CD4-positive, alpha-beta T cell treated with Interleukin-15 for 1 hour (primary cell): ENCODE data around the gene SERINC4.
"Not testable (repeated sequence)": the region's sequence is repeated elsewhere in the genome, so short reads cannot be mapped to it uniquely, and the experiment has no call there.

ENCODE experiments used
- DNase-seq: peaks from one replicate; pipeline ENCODE4 v3.0.0-alpha.2; 2020

Gene SERINC4

DNA sequence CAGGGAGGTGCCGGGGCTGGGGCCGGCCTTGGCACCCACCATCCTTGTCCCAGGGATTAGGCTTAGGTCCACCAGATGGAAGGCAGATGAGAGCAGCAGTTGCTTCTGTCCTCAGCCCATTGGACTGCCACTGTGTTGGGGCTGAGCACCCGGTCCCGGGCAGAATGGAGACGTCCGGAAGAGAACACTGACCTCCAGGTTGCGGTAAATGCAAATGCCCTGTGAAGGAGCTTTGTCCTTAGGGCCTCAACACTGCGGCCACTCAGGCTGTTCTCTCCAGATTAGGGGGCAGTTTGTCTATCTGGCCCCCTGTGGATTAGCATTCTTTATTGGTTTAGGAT lies at the start of gene SERINC4:
TSS of gene SERINC4 (minus strand) at position 276 of the 341 bp plus-strand sequence. CDS start at position 42, 234 bp downstream.
- no peak for DNase-seq

- DNase-seq = no peak
These were observed 45.4 kb upstream of the SERINC4 start for GRCh38 chr15:43845421-43845820.

- not testable (repeated sequence) for DNase-seq
These were observed 32.5 kb upstream of the SERINC4 start for GRCh38 chr15:43832485-43832884.

GRCh38 chr15:43831519-43832052 lies 31.6 kb upstream of the SERINC4 start:
- DNase-seq = not testable (repeated sequence)

DNA sequence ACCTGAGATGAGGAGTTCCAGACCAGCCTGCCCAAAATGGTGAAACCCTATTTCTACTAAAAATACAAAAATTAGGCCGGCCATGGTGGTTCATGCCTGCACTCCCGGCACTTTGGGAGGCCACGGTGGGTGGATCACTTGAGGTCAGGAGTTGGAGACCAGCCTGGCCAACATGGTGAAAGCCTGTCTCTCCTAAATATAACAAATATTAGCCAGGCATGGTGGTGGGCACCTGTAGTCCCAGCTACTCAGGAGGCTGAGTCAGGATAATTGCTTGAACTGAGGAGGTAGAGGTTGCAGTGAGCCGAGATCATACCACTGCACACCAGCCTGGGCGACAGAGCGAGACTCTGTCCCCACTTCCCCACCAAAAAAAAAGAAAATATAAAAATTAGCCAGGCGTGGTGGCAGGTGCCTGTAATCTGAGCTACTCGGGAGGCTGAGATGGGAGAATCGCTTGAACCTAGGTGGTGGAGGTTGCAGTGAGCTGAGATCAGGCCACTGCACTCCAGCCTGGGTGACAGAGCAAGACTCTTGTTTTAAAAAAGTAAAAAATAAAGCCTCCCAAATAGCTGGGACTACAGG lies 30.8 kb upstream of the SERINC4 start:
- not testable (repeated sequence) for DNase-seq

- DNase-seq = not testable (repeated sequence)
These were observed 30.0 kb upstream of the SERINC4 start for GRCh38 chr15:43829951-43830540.

- DNase-seq = no peak
These were observed 28.1 kb upstream of the SERINC4 start for GRCh38 chr15:43828061-43828657.

- peak; percentile 72 for DNase-seq
These were observed 26.7 kb upstream of the SERINC4 start, which contains the start of gene WDR76 for GRCh38 chr15:43826508-43827341. WDR76 (plus strand) TSS chr15:43827002; CDS start chr15:43827033, 31 bp downstream.

- DNase-seq = no peak
These were observed 26.0 kb upstream of the SERINC4 start for GRCh38 chr15:43826029-43826507.

- DNase-seq = not testable (repeated sequence)
These were observed 25.3 kb upstream of the SERINC4 start for GRCh38 chr15:43825305-43825704.

DNA sequence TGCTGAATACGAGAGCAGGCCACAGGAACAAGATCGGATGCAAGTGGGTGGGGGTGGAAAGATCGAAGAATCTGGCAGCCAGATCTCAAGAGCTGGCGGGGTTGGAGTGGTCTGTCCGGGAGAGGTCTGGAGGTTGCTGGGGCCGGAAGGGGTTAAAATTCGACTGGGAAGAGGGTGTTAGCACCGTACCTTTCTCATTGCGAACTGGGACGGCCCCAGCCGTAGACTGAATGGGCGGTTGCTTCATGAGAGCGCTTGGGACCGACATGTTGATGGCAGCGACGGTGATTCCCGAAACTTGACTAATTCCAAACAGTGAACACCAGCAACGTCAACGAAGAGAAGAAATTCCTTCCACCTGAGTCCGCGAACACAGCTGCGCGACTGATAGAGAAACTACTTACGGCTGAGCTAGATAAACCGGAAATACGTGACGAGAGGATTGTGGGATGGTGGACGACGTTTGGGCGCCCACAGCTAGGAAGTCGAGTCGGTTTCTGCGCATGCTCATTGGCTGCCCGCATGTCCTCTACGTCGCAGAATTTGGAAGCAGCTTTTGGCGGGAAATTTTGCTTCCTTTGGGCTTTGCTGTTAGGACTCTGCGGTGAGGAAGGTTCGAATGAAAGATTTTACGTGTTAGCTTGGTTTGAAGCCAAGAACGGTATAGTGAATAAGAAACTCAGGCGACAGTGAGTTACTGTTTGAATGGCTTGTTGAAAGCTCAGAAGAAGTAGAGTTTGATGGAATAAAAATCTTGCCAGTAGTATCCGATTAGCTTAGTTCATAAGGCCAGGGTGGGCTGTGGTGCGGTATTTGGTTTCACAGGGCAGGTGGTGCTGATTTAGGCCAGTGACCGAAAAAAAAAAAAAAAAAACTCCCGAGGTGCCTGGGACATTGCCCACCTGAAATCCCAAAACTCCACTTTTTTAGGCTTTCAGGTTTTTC lies 24.6 kb upstream of the SERINC4 start, which contains the start of gene MFAP1:
TSS of gene MFAP1 (minus strand) at position 389 of the 945 bp plus-strand sequence. CDS start at position 268, 121 bp downstream.
- DNase-seq = peak; percentile 96

DNA sequence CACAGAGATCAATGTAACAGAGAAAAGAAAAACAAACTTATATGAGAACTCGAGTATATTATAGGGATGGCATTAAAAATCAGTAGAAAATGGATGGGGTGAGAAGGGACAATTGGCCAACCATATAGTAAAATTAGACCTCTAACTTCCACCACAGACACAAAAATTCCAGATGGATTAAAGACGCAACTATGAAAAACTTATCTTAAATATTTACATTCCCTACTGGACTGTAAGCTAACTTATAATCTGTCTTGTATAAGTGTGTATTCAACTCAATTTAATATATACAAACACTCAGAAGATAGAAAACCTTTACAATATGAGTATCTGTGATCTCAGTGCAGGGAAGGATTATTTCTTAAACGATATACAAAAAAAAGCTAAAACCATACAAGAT lies 21.5 kb upstream of the SERINC4 start:
- no peak for DNase-seq

DNA sequence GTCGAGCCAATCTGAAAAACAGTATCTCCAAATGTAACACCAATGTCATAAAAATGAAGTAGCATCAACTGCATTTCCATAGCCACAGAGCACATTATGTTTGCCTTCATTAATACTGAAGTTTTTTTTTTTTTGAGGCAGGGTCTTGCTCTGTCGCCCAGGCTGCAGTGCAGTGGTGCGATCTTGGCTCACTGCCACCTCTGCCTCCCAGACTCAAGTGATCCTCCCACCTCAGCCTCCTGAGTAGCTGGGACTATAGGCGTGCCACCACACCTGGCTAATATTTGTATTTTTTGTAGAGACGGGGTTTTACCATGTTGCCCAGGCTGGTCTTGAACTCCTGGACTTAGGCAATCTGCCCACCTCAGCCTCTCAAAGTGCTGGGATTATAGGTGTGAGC lies 15.0 kb upstream of the SERINC4 start:
- not testable (repeated sequence) for DNase-seq

GRCh38 chr15:43808960-43809678 lies 9.1 kb upstream of the SERINC4 start:
- DNase-seq = peak; percentile 57

DNA sequence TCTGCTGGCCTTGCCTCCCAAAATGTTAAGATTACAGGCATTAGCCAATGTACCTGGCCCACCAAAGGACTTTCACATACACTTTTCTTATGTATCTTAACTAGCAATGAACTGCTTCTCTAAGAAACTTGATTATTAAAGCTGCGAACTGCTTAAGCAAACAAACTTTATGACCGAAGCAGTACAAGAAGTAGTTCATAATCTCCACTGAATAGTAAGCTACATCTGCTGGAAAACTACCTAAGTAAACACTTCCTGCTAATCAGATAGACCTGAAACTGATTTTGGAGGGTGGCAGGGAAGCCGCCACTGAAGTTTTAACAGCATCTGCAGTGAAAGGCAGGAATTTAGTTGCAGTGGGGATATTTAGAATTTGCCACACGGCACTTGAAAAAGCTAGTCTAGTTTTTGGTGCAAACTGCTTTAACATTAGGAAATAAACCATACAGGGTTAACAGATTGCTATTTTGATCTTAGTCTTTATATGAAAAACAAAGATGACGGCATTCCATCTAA lies 8.5 kb upstream of the SERINC4 start:
- no peak for DNase-seq

- DNase-seq = not testable (repeated sequence)
These were observed 2.7 kb upstream of the SERINC4 start for GRCh38 chr15:43802676-43803075.

- DNase-seq = peak; percentile 94
These were observed 494 bp upstream of the SERINC4 start, which contains the start of gene HYPK for GRCh38 chr15:43800286-43801141. HYPK (plus strand) TSS chr15:43800599; CDS start chr15:43800623, 24 bp downstream.

DNA sequence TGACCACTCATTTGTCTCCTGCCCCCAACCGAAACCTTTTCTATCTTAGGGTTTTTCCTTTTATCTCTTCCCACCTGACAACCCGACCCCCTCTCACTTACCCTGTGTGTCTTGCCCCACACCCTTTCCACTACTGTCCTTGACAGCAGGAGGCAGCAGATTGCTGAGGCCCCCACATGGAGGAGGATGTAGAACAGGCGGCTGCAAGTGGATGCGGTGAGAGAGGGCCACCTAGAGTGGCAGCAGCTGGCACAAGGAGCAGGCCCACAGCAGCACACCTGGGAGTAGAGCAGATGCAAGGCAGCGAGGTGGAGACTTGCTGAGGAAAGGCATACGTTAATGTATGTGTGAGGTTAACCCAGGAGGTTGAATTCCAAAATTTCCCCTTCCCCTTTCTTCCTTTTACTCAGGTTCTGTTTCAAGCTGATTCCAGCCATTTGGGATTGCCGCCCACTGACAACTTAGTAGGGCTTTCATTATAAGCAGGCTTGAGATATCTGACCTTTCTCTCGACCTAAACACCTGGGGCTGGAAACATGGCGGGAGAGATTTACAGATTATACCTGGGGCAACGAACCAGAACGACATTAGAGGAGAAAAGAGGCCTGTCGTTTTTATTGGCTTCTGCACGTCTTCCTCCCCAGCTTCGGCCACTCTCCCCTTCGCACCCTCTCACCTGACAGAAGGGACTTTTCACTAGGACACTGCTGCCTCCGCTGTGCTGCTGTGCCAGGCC lies 643 bp downstream of the SERINC4 start:
- DNase-seq = no peak

DNA sequence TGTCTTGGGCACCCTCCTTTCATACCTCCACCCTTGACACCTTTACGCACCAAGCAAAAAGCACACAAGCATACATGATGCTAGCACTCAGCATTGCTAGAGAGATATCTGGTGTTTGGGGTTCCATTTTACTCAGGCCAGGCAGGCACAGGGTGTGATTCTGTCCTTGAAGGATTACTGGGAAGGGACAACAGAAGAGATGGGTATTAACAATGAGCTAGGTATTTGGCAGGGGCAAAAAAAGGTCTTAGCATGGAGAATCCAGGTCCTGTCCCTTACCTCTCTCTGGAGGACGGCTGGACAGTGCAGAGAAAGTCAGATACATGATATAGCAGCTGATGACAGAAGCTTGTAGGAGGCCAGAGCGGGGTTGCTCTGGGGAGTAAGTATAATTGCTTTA lies 3.5 kb downstream of the SERINC4 start:
- DNase-seq = no peak
